Motor neuron (in vitro differentiated cells): ENCODE results near the gene PIAS2. TPM values are rescaled to one million over a fixed set of nuclear protein-coding genes. Genes with fewer than 3 reads are reported as not detected.

ENCODE experiments used
- ATAC-seq, 8 experiments: fragments of 200-7000 bp; cut with Tn5 transposase; replicated peaks in 6 of 8; 2 replicates each; pipeline ENCODE4 v1.8.0; 2021; ENCODE audit warnings: mild to moderate bottlenecking in 8 of 8, moderate library complexity in 8 of 8
- H3K27ac ChIP-seq, 2 donors: fragments of 250-450 bp; sonication (Bioruptor Pico); 2 replicates each; pipeline ENCODE4 v1.9.0; 2021; ENCODE audit warnings: antibody characterized with exemption in 2 of 2, mild to moderate bottlenecking in 2 of 2, moderate library complexity in 1 of 2
- H3K4me1 ChIP-seq, 2 donors: fragments of 250-450 bp; sonication (Bioruptor Pico); replicated peaks in 1 of 2; 2 replicates each; pipeline ENCODE4 v1.6.1; 2021; ENCODE audit warnings: antibody characterized with exemption in 2 of 2, mild to moderate bottlenecking in 2 of 2, moderate library complexity in 1 of 2
- H3K4me3 ChIP-seq, 5 donors: fragments of 250-450 bp; sonication (Bioruptor Pico); 2 replicates each; pipeline ENCODE4 v1.9.0; 2021; ENCODE audit warnings: antibody characterized with exemption in 5 of 5, mild to moderate bottlenecking in 5 of 5, moderate library complexity in 4 of 5
- WGBS, 10 experiments: fragments of 450-650 bp; shearing (Covaris generic); methylation state at CpG; one replicate each; pipeline ENCODE4 v1.0.0; 2022; 5-methylcytosine and 5-hydroxymethylcytosine counted together
- in situ Hi-C, 9 experiments: fragments of 400-800 bp; cut with MboI; loops; one replicate each; pipeline ENCODE4 v1.15.0; 2021; ENCODE audit warnings: low sequenced_read_pairs in 9 of 9, low pct_unique_long_range_greater_than_20kb in 2 of 9; ENCODE audit not compliant: unreplicated experiment in 9 of 9
- total RNA-seq, 8 experiments: library from RNA; unstranded; fragments of 300-600 nt; gene quantifications; 2 replicates each; pipeline versions ENCODE4 v1.2.3 to v1.2.4, GENCODE V29; 2022

PIAS2 gene
- total RNA-seq, 8 experiments from 2014 or later: 15.4 to 37.5 (median 19.9) TPM

DNA sequence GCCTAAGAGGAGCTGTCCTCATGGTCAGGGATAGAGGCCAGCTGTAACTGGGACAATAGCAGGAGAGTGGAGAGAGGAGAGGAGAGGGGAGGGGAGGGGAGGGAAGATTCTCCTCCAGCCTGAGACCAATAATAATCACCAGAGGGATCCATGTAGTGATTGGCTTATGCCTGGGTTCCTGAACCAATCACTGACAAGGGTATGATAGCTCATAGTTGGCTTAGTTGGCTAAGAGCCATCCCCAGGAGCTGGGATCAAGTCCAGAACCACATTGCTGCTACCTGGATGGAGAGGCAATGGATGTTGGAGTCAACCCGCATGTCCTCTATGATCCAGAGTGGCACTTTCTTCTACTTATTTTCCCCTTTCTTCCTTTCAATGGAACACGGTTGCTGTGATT is 152.7 kb downstream of the PIAS2 start:
- 0 to 100% (median 91%) methylated on average over 1 to 2 of the region's 2 CpGs; no CpG with 5 or more reads in 4 of the 10 experiments for WGBS, 10 experiments
- ATAC-seq: no peak
- Histone ChIP-seq H3K27ac (no peak overlapping the region), H3K4me3 (no peak overlapping the region), H3K4me1 (no peaks in the 10 kb centered on the region)
- in situ Hi-C loops: no loop called here

DNA sequence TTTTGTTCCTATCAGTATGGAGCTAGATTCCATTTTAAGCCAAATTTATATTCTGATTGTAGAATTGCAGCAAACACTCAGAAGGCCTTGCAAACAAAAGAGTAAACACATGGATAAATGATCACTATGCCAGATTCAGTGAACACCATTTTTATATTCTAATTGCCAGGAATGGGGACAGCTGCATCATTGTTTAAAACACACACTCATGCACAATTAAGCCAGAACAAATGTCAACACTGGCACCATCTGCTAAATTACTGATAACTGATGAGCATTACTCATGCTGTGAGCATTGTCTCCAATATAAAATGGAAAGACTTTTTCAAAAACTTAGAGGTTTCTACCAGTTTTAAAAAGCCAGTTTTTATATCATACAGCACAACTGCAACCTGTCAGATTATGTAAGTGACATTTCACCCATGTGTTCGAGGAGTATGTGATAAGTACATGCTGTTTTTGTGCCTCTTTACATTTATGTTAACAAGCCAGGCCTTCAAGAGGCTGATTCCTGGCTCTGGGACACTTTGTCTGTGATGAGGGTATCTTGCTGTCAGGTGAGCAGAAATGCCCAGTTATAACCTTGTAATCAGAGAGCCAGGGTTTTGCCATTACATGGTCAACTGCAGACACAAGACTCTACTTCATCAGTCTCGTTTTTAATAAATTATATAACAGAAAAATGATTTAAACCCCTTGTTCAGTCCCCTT is 156.1 kb downstream of the PIAS2 start:
- WGBS, 10 experiments: 0 to 67% (median 38%) methylated on average over 1 to 2 of the region's 2 CpGs; no CpG with 5 or more reads in 2 of the 10 experiments
- peak in 5 of 8 experiments; percentile 5 to 31 (median 24) for ATAC-seq
- H3K27ac ChIP-seq: no peak overlapping the region

DNA sequence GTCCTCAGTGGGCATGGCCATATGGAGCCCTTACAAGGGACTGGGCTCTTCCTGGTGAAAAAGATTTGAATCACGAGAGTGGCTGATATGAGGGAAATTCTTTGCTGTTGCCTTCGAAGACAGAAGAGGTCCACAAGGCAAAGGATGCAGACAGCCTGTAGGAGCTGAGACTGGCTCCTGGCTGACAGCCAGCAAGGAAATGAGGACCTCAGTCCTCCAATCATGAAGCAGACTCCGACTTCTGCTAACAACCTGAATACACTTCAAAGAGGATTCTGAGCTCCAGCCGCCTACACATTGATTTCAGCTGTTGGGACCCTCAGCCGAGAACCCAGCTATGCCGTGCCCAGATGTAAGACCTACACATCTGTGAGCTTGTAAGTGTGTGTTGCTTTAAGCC is 157.4 kb downstream of the PIAS2 start:
- WGBS, 10 experiments: 0 to 69% (median 38%) methylated on average over 1 to 5 of the region's 6 CpGs; no CpG with 5 or more reads in 3 of the 10 experiments
- H3K4me3 ChIP-seq: no peak overlapping the region
- peaks cover 0 to 2% of the 10 kb centered on the region in 2 donors for H3K4me1 ChIP-seq
- ATAC-seq: no peak
- no peak overlapping the region for H3K27ac ChIP-seq
- in situ Hi-C loops: no loop called here

More for the DNA sequence above, 156.1 kb downstream of the PIAS2 start:
- in situ Hi-C loops: no loop called here
- H3K4me3 ChIP-seq: no peak overlapping the region
- H3K4me1 ChIP-seq: peaks cover 0 to 2% of the 10 kb centered on the region in 2 donors

DNA sequence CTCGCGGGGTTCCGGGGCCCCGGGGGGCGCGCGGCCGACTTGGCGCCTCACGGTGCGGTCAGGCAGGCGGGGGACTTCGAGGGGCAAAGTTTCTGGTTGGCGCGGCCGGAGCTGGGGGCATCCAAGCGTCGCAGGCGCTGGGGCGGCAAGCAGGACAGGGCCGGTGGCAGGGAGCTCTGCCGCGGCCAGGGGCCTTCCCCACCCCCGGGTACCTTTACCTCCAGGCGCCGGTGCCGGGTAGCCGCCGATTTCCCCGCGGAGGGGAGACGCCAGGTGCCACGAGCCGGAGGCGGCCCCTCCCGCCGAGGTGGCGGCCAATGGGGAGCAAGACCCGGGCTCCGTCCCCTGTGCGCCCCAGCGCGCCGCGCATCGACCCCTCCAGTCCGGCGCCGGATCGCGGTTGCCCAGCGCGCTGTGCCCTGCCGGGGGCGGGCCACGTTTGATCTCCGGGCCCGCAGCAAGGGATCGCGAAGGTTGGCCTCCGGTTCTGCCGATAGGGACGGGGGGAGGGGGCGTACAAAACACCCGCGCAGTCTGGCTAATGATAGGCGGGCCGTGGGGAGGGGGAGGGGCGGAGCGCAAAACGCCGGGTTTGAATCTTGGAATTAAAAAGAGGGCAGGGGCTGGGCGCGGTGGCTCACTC is 160.6 kb downstream of the PIAS2 start, which contains the start of gene ST8SIA5:
Gene ST8SIA5, minus strand, starts transcription at position 495 of the 643 bp plus-strand sequence. CDS start 545 bp downstream, outside the sequence.
- in situ Hi-C loops: no loop called here
- H3K4me3 ChIP-seq: peak within 1 kb of the TSS; percentile 35 to 57 (median 41)
- H3K27ac ChIP-seq: no peak within 1 kb of the TSS
- peaks cover 0 to 2% of the 10 kb centered on the region in 2 donors for H3K4me1 ChIP-seq
- ATAC-seq: peak in 6 of 8 experiments; percentile 22 to 48 (median 42)
- no CpG with 5 or more reads among the region's 74 CpGs for WGBS, 10 experiments

DNA sequence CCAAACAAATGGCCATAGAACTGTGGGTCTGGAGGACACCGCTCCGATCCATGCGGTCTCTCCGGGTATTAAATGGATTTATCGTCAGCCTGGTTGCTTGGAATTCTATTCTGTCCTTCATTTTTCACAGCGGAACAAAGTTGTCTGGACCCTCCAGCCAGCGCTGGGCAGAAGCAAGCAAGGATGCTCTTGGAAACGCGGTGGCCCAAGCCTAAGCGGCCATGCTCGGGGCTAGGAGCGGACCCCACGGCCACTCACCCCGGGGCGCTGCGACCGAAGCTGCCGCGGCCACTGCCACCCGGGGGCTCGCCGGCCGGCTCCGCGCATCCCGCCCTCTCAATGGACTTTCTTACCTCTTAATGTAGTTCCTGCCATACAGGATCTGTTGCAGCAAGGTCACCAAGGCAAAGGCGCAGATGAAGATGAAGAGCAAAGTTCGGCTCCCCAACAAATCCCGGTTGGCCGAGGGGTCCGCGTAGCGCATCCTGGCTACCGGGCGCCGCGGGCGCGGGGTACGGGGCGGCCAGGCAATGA is 161.2 kb downstream of the PIAS2 start:
- WGBS, 10 experiments: 0 to 15% (median 10%) methylated on average over 2 to 9 of the region's 41 CpGs; no CpG with 5 or more reads in 5 of the 10 experiments
- in situ Hi-C loops: no loop called here

DNA sequence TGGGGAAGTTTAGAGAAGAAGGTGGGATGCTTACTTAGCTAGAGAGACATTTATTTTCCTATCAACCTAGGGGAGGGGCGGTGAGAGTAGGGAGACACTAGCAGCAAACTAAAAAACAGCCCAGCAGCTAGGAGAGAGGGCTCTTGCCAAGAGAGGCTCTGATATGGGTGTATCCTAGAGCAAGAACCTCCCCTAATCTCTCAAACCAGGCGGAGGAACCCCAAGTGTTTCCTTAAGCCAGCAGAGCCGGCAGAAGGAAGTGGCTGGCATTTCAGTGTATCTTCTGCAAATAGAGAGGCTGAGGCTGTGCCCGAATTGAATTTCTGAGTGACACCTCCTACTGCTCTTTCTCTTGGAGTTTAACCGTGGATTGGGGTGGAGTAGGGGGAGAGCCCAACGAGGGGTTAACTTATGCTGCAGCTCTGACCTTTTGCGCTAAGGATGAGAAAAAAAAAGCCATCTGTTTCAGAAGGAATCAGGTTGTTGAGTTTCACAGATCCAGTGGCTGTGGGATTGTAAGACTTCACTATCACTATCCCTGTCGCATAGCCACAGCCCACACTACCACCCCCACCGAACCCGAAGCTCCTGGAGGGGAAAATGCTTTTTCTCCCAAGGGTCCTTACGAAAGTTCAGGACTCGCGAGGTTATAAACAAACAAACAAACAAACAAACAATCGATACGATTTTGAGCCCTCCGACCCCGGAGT is 161.8 kb downstream of the PIAS2 start:
- WGBS, 10 experiments: 0 to 58% (median 21%) methylated on average over 1 to 10 of the region's 17 CpGs; no CpG with 5 or more reads in 1 of the 10 experiments
- ATAC-seq: peak in 1 of 8 experiments; percentile 27
- H3K4me1 ChIP-seq: peaks cover 0 to 2% of the 10 kb centered on the region in 2 donors
- in situ Hi-C loops: no loop called here
- H3K27ac ChIP-seq: no peak overlapping the region
- H3K4me3 ChIP-seq: peak overlapping the region; percentile 35 to 57 (median 41)

More for the DNA sequence above, 161.2 kb downstream of the PIAS2 start:
- Histone ChIP-seq H3K27ac (no peak overlapping the region), H3K4me1 (peaks cover 0 to 2% of the 10 kb centered on the region in 2 donors), H3K4me3 (peak overlapping the region; percentile 35 to 57 (median 41))
- peak in 4 of 8 experiments; percentile 1 to 3 (median 2) for ATAC-seq

DNA sequence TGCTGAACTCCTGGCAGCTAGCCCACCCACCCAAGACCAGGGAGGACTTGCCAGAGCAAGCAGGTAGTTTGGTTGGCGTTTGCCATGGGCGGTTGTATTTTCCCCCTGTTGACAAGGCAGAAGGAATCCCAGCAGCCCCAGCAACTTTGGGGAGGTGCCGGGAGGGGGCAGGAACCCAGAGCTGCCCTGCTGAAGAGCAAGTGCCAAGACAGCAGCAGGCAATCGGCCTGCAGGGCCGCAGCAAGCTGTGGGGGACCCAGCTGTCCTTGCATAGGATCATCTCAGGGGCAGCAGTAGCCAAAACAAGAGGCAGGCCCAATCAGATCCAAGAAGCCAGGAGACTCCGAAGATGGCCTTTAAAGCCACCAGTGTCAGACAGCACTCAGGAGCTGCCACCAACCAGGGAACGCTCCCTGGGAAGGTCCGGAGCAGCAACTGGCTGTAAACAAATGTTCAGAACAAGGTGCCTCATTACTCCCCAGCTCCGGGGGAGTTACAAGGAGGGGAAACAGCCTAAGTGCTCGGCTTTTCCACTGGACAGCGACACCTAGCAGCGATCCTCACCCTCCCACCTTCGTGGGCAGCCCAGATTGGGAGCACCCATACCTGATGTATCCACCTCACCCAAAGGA is 162.5 kb downstream of the PIAS2 start:
- ATAC-seq: peak in 1 of 8 experiments; percentile 34
- in situ Hi-C loops: no loop called here
- peak overlapping the region in 2 of 5 donors; percentile 46 to 57 for H3K4me3 ChIP-seq

DNA sequence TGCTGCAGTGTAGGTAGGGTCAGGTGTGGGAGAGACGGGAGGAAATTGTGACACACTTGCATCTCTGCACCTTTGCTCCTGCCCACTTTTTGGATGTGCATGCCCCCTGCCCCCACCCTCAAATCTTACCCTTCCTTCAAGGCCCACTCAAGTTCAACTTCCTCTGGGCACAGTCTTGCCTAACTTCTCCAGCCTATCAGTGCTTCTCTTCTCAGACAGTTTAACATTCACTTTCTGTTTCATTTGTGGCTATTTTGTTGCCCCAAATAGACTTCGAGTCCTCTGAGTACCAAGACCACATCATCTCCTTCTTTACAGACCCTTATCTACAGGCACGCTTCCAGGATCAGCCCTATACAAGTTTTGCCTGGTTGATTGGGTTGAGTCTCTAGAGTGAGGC is 163.1 kb downstream of the PIAS2 start:
- Histone ChIP-seq H3K27ac (no peak overlapping the region), H3K4me1 (peaks cover 0 to 2% of the 10 kb centered on the region in 2 donors), H3K4me3 (no peak overlapping the region)
- ATAC-seq: no peak
- in situ Hi-C loops: no loop called here
- WGBS, 10 experiments: 67 to 100% (median 77%) methylated on average over 1 to 2 of the region's 3 CpGs; no CpG with 5 or more reads in 6 of the 10 experiments

More for the DNA sequence above, 162.5 kb downstream of the PIAS2 start:
- WGBS, 10 experiments: 4 to 77% (median 54%) methylated on average over 1 to 5 of the region's 13 CpGs; no CpG with 5 or more reads in 4 of the 10 experiments
- H3K4me1 ChIP-seq: peaks cover 0 to 2% of the 10 kb centered on the region in 2 donors
- no peak overlapping the region for H3K27ac ChIP-seq

Other genes starting within 250 kb of the PIAS2 start
- gene ST8SIA5, start 160.5 kb downstream of the PIAS2 start, total RNA-seq: 1 to 10 TPM in 4 of 8 experiments, under 1 TPM in 4; 0.10 to 2.8 (median 0.88) TPM
- gene KATNAL2, start 95 bp upstream of the PIAS2 start, total RNA-seq: 10 to 100 TPM in 2 of 8 experiments, 1 to 10 TPM in 6; 3.7 to 20.3 (median 8.1) TPM
- gene ELOA2, start 118.1 kb upstream of the PIAS2 start, total RNA-seq: 1 to 10 TPM in 2 of 8 experiments, under 1 TPM in 6; 0.13 to 2.6 (median 0.30) TPM
- gene HDHD2, start 233.0 kb upstream of the PIAS2 start, total RNA-seq: 10 to 100 TPM; 25.4 to 50.0 (median 39.8) TPM